ENCODE measurements around the gene ID2. TPM values are rescaled to one million over a fixed set of nuclear protein-coding genes. Genes with fewer than 3 reads are reported as not detected.

Gene ID2
- total and polyA plus RNA-seq, 2 of the 13 experiments (the other 11 are each of a cell fraction or from before 2014, with no cell fraction given), result 214 to 719 TPM

GRCh38 chr2:8641301-8641965 is 40.4 kb upstream of the ID2 start:
- WGBS (ENCODE audit: low lambda C conversion rate), result 95% methylated on average over 16 of the region's 16 CpGs
- CTCF ChIA-PET (ENCODE audit: low intra/inter-chr PET ratio, low total read pairs), result no interaction called here
- H4K20me1 ChIP-seq (ENCODE audit: insufficient read depth, low read length), result no peaks in the 10 kb centered on the region
- no peak for DNase-seq (ENCODE audit: low spot score)
- no peak for FAIRE-seq
- no peak overlapping the region for H3K4me3 ChIP-seq (replicated peaks in 1 of 3; ENCODE audit: insufficient read depth in 1 of 3, low read depth in 2 of 3, low read length in 3 of 3)
- H3K79me2 ChIP-seq (ENCODE audit: insufficient read depth, low read length), result no peaks in the 10 kb centered on the region
- intact Hi-C loops (cut with micrococcal nuclease; ENCODE audit: unreplicated experiment) (no loop called here), in situ Hi-C loops (cut with HindIII; ENCODE audit: extremely low pct_ligation_motif_present, low pct_unique_long_range_greater_than_20kb) (no loop called here)
- no peaks in the 10 kb centered on the region for H3K27me3 ChIP-seq (ENCODE audit: control insufficient read depth in 1 of 2, insufficient read depth in 2 of 2, low read length in 2 of 2)
- no peaks in the 10 kb centered on the region for H3K36me3 ChIP-seq (replicated peaks in 1 of 2; ENCODE audit: control insufficient read depth in 1 of 2, insufficient read depth in 2 of 2, low read length in 2 of 2)
- no peak overlapping the region for H3K27ac ChIP-seq (ENCODE audit: extremely low read length, insufficient read depth, low read length)
- TF ChIP-seq BHLHE40 (IDR thresholded peaks at IDR 0.05; ENCODE audit: low read length) (no peak), NFE2L1 (CRISPR knock-in tag; IDR thresholded peaks at IDR 0.05; ENCODE audit: borderline replicate concordance) (no peak), GABPA (IDR thresholded peaks at IDR 0.05; ENCODE audit: low read depth, low read length) (no peak), GABPA (CRISPR knock-in tag; IDR thresholded peaks at IDR 0.05; ENCODE audit: low read depth) (no peak), FLYWCH1 (CRISPR knock-in tag; IDR thresholded peaks at IDR 0.05) (no peak), TRIM24 (CRISPR knock-in tag; IDR thresholded peaks at IDR 0.05) (no peak), SNAI1 (CRISPR knock-in tag; IDR thresholded peaks at IDR 0.05; ENCODE audit: borderline replicate concordance) (no peak), ATRX (CRISPR knock-in tag; IDR thresholded peaks at IDR 0.05; ENCODE audit: borderline replicate concordance) (no peak), SMAD1 (CRISPR knock-in tag; IDR thresholded peaks at IDR 0.05; ENCODE audit: borderline replicate concordance, low read depth) (no peak), PLSCR1 (CRISPR knock-in tag; IDR thresholded peaks at IDR 0.05; ENCODE audit: borderline replicate concordance) (no peak), SRY (CRISPR knock-in tag; IDR thresholded peaks at IDR 0.05) (no peak), GATAD2A (CRISPR knock-in tag; IDR thresholded peaks at IDR 0.05) (no peak)
- no peak overlapping the region for H2AFZ ChIP-seq (ENCODE audit: low read length)
- no peak overlapping the region for H3K4me2 ChIP-seq (ENCODE audit: low read depth, low read length)
- ATAC-seq, result no peak
- no peak overlapping the region for H3K9ac ChIP-seq (ENCODE audit: insufficient read depth, low read depth, low read length)
- BruUV-seq (replicated peaks), result no TSS peak
- POLR2A ChIA-PET, result interaction anchor here (2.7 to 4.4 kb wide), 2 partner anchors 39 to 40 kb away, joined by 8 to 24 read pairs; partner anchors contain the start of gene ID2
- peaks cover 49% of the 10 kb centered on the region for H3K4me1 ChIP-seq (ENCODE audit: insufficient read depth, low read length)
- H3K9me3 ChIP-seq (ENCODE audit: low read length), result no peaks in the 10 kb centered on the region

All from HepG2 (cell line).